ENCODE measurements around the gene PPP1R17. TPM values are rescaled to one million over a fixed set of nuclear protein-coding genes. Genes with fewer than 3 reads are reported as not detected.

The PPP1R17 gene
- total and polyA plus RNA-seq, 8 donors, result not detected

DNA sequence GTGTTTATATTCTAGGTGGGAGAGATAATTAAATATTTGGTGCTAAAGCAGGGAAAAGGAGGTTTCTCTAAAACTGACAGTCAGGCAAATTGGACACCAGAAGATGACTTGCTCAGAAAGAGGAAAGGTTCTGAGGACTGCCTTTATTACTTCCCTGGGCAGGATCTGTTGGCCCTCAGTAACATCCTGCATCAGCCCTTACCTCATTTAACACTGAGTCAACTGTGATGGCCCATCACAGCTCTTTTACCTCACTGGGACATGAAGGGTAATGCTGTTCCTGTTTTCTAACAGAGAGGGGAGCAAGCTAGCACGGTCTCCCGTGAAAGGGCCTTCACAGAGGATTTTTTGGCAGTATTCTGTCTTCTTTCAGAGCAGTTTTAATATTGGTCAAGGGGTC lies 12.0 kb downstream of the PPP1R17 start:
- intact Hi-C loops (cut with DNase I; ENCODE audit: low total_unique reads), result no loop called here
- no peak for DNase-seq
- no peaks in the 10 kb centered on the region for H3K4me1 ChIP-seq
- no peaks in the 10 kb centered on the region for H3K36me3 ChIP-seq
- TF ChIP-seq CTCF (IDR thresholded peaks at IDR 0.05), result no peak
- TF ChIP-seq EP300 (IDR thresholded peaks at IDR 0.05), result no peak
- no peak for TF ChIP-seq POLR2A (IDR thresholded peaks at IDR 0.05)
- TF ChIP-seq POLR2AphosphoS5 (IDR thresholded peaks at IDR 0.05), result no peak
- H3K27me3 ChIP-seq, result peaks cover 0 to 5% (median 0%) of the 10 kb centered on the region in 3 donors
- WGBS, 5 donors, result 49 to 60% (median 56%) methylated on average over 2 of the region's 2 CpGs
- H3K4me3 ChIP-seq, result no peak overlapping the region
- no peaks in the 10 kb centered on the region for H3K9me3 ChIP-seq
- H3K27ac ChIP-seq, result no peak overlapping the region

GRCh38 chr7:31702354-31702753 lies 15.3 kb downstream of the PPP1R17 start:
- TF ChIP-seq POLR2AphosphoS5 (IDR thresholded peaks at IDR 0.05) (no peak), CTCF (IDR thresholded peaks at IDR 0.05) (no peak), POLR2A (IDR thresholded peaks at IDR 0.05) (no peak), EP300 (IDR thresholded peaks at IDR 0.05) (no peak)
- intact Hi-C loops (cut with DNase I; ENCODE audit: low total_unique reads), result no loop called here
- 80 to 90% (median 87%) methylated on average over 3 of the region's 3 CpGs for WGBS, 5 donors
- Histone ChIP-seq H3K27ac (no peak overlapping the region), H3K4me3 (no peak overlapping the region), H3K9me3 (no peaks in the 10 kb centered on the region), H3K4me1 (no peaks in the 10 kb centered on the region), H3K36me3 (no peaks in the 10 kb centered on the region), H3K27me3 (no peaks in the 10 kb centered on the region)
- no peak for DNase-seq

GRCh38 chr7:31705377-31705776 lies 18.4 kb downstream of the PPP1R17 start:
- H3K27ac ChIP-seq, result no peak overlapping the region
- TF ChIP-seq POLR2A (IDR thresholded peaks at IDR 0.05) (no peak), EP300 (IDR thresholded peaks at IDR 0.05) (no peak), CTCF (IDR thresholded peaks at IDR 0.05) (no peak), POLR2AphosphoS5 (IDR thresholded peaks at IDR 0.05) (no peak)
- H3K27me3 ChIP-seq, result no peaks in the 10 kb centered on the region
- no peaks in the 10 kb centered on the region for H3K9me3 ChIP-seq
- DNase-seq, result no peak
- no peaks in the 10 kb centered on the region for H3K36me3 ChIP-seq
- H3K4me3 ChIP-seq, result no peak overlapping the region
- 83 to 91% (median 85%) methylated on average over 3 of the region's 3 CpGs for WGBS, 5 donors
- intact Hi-C loops (cut with DNase I; ENCODE audit: low total_unique reads), result no loop called here
- no peaks in the 10 kb centered on the region for H3K4me1 ChIP-seq

DNA sequence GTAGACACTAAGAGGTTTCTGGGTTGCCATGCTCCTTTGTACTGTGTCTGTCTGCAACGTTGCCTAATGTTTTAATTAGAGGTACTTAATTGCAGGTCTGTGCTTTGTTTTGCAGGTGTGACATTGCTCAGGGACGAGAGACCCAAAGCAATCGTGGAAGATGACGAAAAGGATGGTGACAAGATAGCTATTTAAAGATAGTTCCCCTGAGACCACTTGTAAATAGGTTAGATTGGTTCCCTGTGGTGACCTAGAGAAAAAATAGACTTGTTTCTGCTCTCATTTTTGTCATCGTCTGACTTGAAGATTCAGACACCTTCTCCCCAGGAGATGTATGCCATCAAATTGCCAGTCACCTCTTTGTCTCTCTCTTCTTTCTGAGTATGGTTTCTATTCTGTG lies 20.1 kb downstream of the PPP1R17 start:
- 51 to 66% (median 59%) methylated on average over 5 of the region's 5 CpGs for WGBS, 5 donors
- no peak for TF ChIP-seq CTCF (IDR thresholded peaks at IDR 0.05)
- no peak for TF ChIP-seq EP300 (IDR thresholded peaks at IDR 0.05)
- no peak for TF ChIP-seq POLR2A (IDR thresholded peaks at IDR 0.05)
- TF ChIP-seq POLR2AphosphoS5 (IDR thresholded peaks at IDR 0.05), result no peak
- H3K4me3 ChIP-seq, result no peak overlapping the region
- no peak for DNase-seq
- H3K36me3 ChIP-seq, result no peaks in the 10 kb centered on the region
- H3K4me1 ChIP-seq, result no peaks in the 10 kb centered on the region
- intact Hi-C loops (cut with DNase I; ENCODE audit: low total_unique reads), result no loop called here
- no peaks in the 10 kb centered on the region for H3K27me3 ChIP-seq
- H3K27ac ChIP-seq, result no peak overlapping the region
- H3K9me3 ChIP-seq, result no peaks in the 10 kb centered on the region

Data from stomach (tissue), 9 donors.